Breast epithelium (tissue), 4 donors: ENCODE data around the gene NPSR1. TPM values are rescaled to one million over a fixed set of nuclear protein-coding genes. Genes with fewer than 3 reads are reported as not detected.

Source experiments
- DNase-seq, 2 donors: peaks; one replicate each; pipeline ENCODE4 v3.0.0-alpha.2; 2019; ENCODE audit warnings: low spot score in 2 of 2
- H3K27ac ChIP-seq, 2 donors: fragments of 200-600 bp; sonication (generic) in 1 of 2; one replicate each; pipeline ENCODE4 v1.5.1; 2016 to 2019; ENCODE audit warnings: mild to moderate bottlenecking in 1 of 2
- H3K27me3 ChIP-seq, 2 donors: fragments of 200-600 bp; sonication (generic) in 1 of 2; one replicate each; pipeline versions ENCODE4 v1.5.1 to v1.6.0; 2017 to 2019; ENCODE audit warnings: control low read depth in 1 of 2, mild to moderate bottlenecking in 1 of 2
- H3K36me3 ChIP-seq: fragments of 200-600 bp; one replicate; pipeline ENCODE4 v1.5.1; 2019
- H3K4me1 ChIP-seq, 2 donors: fragments of 200-600 bp; sonication (generic); one replicate each; pipeline ENCODE4 v1.5.1; 2016 to 2019; ENCODE audit warnings: control low read depth in 1 of 2
- H3K4me3 ChIP-seq, 3 donors: fragments of 200-600 bp; sonication (generic); 1 replicate in 2 of 3; 2 replicates in 1 of 3; pipeline ENCODE4 v1.5.1; 2016 to 2019; ENCODE audit warnings: mild to moderate bottlenecking in 3 of 3, moderate library complexity in 2 of 3
- H3K9me3 ChIP-seq, 2 donors: fragments of 200-600 bp; sonication (generic) in 1 of 2; one replicate each; pipeline ENCODE4 v1.5.1; 2016 to 2019; ENCODE audit warnings: control low read depth in 1 of 2
- CTCF ChIP-seq, 3 donors: fragments of 450-650 bp; IDR thresholded peaks; one replicate each; pipeline ENCODE4 v1.5.1; 2016 to 2017; ENCODE audit warnings: antibody characterized with exemption in 3 of 3, mild to moderate bottlenecking in 3 of 3, moderate library complexity in 3 of 3
- POLR2A ChIP-seq: fragments of 450-650 bp; IDR thresholded peaks from one replicate; pipeline ENCODE4 v1.6.1; 2016; ENCODE audit warnings: antibody characterized with exemption, mild to moderate bottlenecking, moderate library complexity
- POLR2AphosphoS5 ChIP-seq, 3 donors: sonication (generic); formaldehyde crosslinking; IDR thresholded peaks; one replicate each; pipeline ENCODE4 v1.6.1; 2017; ENCODE audit warnings: antibody characterized with exemption in 3 of 3
- intact Hi-C: fragments of 100-400 bp; cut with DNase I; formaldehyde crosslinking; loops from one replicate; pipeline ENCODE4 v1.15.1; 2023; ENCODE audit warnings: low total_unique reads
- total RNA-seq, 3 donors: library from RNA; depleted of rRNA; stranded (reverse); fragments of >200 nt; gene quantifications; one replicate each; pipeline ENCODE4 v1.1.0, GENCODE V29; 2016

The NPSR1 gene
- total RNA-seq, 3 donors from 2014 or later = not detected

GRCh38 chr7:34750209-34750608 lies 92.2 kb downstream of the NPSR1 start:
- intact Hi-C loops = no loop called here
- Histone ChIP-seq H3K9me3 (no peaks in the 10 kb centered on the region), H3K36me3 (no peaks in the 10 kb centered on the region), H3K27me3 (no peaks in the 10 kb centered on the region), H3K4me1 (no peaks in the 10 kb centered on the region), H3K4me3 (no peak overlapping the region), H3K27ac (no peak overlapping the region)
- no peak for DNase-seq
- TF ChIP-seq CTCF (IDR thresholded peaks at IDR 0.05) = no peak
- TF ChIP-seq POLR2A = no peak
- no peak for TF ChIP-seq POLR2AphosphoS5 (IDR thresholded peaks at IDR 0.05)

- Histone ChIP-seq H3K4me3 (no peak overlapping the region), H3K27me3 (no peaks in the 10 kb centered on the region), H3K9me3 (no peaks in the 10 kb centered on the region), H3K36me3 (no peaks in the 10 kb centered on the region), H3K27ac (no peak overlapping the region), H3K4me1 (no peaks in the 10 kb centered on the region)
- TF ChIP-seq POLR2A (no peak), CTCF (IDR thresholded peaks at IDR 0.05) (no peak), POLR2AphosphoS5 (IDR thresholded peaks at IDR 0.05) (no peak)
- intact Hi-C loops = no loop called here
- no peak for DNase-seq
Measured at GRCh38 chr7:34750636-34751035, 92.6 kb downstream of the NPSR1 start.

DNA sequence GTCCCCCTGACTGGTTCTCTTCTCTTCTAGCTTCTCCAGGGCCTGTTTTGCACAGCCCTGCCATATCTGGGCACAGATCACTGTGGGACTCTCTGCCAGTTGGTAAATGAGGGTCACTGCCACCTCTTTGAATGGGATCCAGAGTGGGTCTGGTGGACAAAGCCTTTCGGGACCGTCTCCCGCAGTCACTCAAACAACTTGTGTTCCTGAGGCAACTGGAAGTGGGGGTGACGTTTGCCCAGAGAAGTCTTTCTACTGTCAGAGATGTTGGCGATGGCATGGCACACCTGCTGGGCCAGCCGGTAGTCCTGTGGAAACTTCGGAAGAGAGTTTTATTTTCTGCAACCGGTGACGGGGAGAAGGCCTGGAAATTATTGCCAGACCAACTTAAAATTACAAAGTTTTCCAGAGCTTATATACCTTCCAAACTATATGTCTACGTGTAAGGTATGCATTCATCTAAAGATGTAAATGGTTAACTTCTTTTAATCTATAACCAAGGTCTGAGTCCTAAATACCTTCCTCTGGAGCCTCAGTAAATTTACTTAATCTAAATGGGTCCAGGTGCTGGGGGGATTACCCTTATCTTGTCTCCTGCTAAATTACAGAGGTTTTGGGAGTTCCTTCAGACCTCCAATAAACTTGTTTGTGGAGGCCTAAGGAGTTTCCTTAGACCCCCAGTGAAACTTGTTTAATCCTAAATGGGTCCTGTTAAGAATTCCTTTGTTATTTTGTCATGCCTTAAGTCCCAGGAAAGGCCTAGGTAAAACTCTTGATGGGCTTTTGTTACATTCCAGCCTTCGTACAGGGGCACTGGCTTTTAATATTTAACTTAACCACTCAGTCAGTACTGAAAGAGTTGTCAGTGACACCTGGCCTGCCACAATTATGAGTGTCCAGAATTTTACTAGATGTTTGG lies 94.0 kb downstream of the NPSR1 start:
- H3K27ac ChIP-seq = no peak overlapping the region
- H3K9me3 ChIP-seq = no peaks in the 10 kb centered on the region
- no peaks in the 10 kb centered on the region for H3K27me3 ChIP-seq
- no peak for DNase-seq
- no peaks in the 10 kb centered on the region for H3K4me1 ChIP-seq
- no peak overlapping the region for H3K4me3 ChIP-seq
- intact Hi-C loops = no loop called here
- TF ChIP-seq CTCF (IDR thresholded peaks at IDR 0.05) = no peak
- TF ChIP-seq POLR2AphosphoS5 (IDR thresholded peaks at IDR 0.05) = no peak
- TF ChIP-seq POLR2A = no peak
- no peaks in the 10 kb centered on the region for H3K36me3 ChIP-seq

- DNase-seq = no peak
- intact Hi-C loops = no loop called here
Measured at GRCh38 chr7:34752929-34753328, 94.9 kb downstream of the NPSR1 start.

More at GRCh38 chr7:34752929-34753328, 94.9 kb downstream of the NPSR1 start:
- no peak overlapping the region for H3K4me3 ChIP-seq
- no peak overlapping the region for H3K27ac ChIP-seq
- H3K27me3 ChIP-seq = no peaks in the 10 kb centered on the region
- TF ChIP-seq POLR2A (no peak), POLR2AphosphoS5 (IDR thresholded peaks at IDR 0.05) (no peak), CTCF (IDR thresholded peaks at IDR 0.05) (no peak)
- no peaks in the 10 kb centered on the region for H3K4me1 ChIP-seq
- H3K36me3 ChIP-seq = no peaks in the 10 kb centered on the region
- no peaks in the 10 kb centered on the region for H3K9me3 ChIP-seq
